HG03439 (cell line): ENCODE data around the gene CTTNBP2.

Experiments
- ATAC-seq: cut with Tn5 transposase; IDR thresholded peaks from one replicate; pipeline ENCODE4 v1.9.1; 2021; ENCODE audit warnings: mild to moderate bottlenecking, moderate library complexity; ENCODE audit not compliant: unreplicated experiment

The CTTNBP2 gene, protein sequence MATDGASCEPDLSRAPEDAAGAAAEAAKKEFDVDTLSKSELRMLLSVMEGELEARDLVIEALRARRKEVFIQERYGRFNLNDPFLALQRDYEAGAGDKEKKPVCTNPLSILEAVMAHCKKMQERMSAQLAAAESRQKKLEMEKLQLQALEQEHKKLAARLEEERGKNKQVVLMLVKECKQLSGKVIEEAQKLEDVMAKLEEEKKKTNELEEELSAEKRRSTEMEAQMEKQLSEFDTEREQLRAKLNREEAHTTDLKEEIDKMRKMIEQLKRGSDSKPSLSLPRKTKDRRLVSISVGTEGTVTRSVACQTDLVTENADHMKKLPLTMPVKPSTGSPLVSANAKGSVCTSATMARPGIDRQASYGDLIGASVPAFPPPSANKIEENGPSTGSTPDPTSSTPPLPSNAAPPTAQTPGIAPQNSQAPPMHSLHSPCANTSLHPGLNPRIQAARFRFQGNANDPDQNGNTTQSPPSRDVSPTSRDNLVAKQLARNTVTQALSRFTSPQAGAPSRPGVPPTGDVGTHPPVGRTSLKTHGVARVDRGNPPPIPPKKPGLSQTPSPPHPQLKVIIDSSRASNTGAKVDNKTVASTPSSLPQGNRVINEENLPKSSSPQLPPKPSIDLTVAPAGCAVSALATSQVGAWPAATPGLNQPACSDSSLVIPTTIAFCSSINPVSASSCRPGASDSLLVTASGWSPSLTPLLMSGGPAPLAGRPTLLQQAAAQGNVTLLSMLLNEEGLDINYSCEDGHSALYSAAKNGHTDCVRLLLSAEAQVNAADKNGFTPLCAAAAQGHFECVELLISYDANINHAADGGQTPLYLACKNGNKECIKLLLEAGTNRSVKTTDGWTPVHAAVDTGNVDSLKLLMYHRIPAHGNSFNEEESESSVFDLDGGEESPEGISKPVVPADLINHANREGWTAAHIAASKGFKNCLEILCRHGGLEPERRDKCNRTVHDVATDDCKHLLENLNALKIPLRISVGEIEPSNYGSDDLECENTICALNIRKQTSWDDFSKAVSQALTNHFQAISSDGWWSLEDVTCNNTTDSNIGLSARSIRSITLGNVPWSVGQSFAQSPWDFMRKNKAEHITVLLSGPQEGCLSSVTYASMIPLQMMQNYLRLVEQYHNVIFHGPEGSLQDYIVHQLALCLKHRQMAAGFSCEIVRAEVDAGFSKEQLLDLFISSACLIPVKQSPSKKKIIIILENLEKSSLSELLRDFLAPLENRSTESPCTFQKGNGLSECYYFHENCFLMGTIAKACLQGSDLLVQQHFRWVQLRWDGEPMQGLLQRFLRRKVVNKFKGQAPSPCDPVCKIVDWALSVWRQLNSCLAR (N-terminal part only)

GRCh38 chr7:117873310-117874190 is at the start of gene CTTNBP2:
Gene CTTNBP2 (minus strand): TSS chr7:117873441. CDS start chr7:117873415, 26 bp downstream.
- no peak for ATAC-seq

DNA sequence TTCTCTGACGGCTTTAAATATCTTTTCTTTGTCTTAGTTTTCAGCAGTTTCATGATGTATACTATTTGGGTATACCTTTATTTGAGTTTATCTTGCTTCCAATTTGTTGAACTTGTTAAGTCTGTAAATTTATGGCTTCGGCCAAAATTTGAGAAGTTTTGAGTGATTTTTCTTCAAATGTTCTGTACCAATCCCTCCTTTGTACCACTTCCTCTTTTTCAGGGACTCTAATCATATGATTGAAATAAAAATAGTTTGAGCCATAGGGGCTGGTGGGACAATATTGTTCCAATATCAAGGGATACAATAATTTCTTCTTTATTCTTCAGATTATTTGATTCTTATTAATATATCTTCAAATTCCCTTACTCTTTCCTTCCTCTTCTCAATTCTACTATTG is 43.1 kb upstream of the CTTNBP2 start:
- no peak for ATAC-seq

DNA sequence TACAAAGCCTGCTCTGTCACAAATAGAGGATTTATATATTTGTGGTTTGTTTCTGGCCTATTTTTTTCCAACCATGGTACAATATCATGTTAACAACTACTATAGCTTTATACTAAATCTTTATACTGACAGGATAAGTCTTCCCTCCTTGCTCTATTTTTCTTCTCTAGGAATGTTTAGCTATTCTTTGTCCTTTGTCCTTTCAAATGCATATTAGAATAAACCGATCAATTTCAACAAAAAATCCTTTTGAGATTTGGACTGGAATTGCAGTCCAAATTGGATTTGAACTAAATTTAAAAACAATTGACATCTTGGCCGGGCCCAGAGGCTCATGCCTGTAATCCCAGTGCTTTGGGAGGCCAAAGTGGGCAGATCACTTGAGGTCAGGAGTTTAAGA is 39.2 kb upstream of the CTTNBP2 start:
- no peak for ATAC-seq

DNA sequence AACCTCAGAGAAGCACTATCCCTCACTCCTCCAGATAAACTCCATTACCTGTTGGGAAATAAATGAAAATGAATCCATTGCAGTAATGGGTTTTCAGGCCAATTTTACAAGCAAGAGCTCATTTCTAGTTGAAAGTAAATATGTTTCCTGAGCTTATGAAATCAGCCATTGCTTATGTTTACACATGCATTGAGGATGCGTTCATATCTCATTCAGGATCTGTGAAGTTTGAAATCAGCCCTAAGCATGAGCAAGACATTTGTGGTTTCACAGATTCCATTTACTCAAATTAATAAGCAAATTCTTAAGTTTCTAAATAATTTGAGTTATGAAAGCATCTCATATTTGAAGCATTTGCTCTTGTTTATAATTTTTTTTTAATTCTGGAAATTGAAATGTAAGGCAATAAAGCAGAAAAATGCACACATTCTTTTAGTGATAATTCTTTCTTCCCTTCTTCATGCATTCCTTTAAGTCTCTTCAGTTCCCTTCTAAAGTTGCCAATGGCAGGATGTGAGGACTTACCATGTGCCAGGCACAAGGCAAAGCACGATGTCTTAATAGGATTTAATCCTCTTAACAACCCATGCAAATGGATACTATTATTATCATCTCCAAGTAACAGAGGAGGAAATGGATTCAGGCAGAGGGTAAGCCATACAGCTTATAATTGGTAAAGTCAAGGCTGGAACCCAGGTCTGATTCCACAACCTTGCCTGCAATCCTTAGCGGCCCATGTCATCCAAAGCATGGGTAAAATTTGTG is 35.0 kb upstream of the CTTNBP2 start:
- ATAC-seq = no peak

GRCh38 chr7:117907049-117907640 is 33.9 kb upstream of the CTTNBP2 start:
- ATAC-seq = no peak

DNA sequence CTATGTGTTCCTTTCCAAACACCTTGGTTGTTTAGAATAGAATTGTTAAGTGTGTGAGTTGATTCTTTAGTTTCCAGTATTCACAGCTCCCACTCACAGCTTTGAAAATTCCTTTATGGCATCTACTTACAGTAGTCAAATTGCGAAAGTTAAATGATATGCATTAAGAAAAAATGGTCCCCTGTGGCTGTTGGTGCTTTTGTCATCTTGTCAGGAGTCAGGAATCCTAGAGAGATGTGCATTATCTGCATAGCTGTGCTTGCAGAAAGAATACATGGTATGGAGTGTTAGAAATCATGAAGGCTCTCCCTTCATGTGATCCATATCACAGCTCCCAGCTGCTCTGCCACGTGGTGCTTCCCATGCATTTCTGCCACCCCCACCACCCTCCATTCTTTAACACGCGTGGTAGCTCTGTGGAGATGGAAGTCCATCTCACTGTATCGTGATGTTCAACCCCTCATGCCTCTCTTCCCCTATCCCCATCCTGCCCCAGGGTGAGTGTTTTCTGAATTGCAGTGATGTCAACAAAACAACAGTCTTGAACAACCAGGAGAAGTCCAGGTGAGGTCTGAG is 29.2 kb upstream of the CTTNBP2 start:
- no peak for ATAC-seq

DNA sequence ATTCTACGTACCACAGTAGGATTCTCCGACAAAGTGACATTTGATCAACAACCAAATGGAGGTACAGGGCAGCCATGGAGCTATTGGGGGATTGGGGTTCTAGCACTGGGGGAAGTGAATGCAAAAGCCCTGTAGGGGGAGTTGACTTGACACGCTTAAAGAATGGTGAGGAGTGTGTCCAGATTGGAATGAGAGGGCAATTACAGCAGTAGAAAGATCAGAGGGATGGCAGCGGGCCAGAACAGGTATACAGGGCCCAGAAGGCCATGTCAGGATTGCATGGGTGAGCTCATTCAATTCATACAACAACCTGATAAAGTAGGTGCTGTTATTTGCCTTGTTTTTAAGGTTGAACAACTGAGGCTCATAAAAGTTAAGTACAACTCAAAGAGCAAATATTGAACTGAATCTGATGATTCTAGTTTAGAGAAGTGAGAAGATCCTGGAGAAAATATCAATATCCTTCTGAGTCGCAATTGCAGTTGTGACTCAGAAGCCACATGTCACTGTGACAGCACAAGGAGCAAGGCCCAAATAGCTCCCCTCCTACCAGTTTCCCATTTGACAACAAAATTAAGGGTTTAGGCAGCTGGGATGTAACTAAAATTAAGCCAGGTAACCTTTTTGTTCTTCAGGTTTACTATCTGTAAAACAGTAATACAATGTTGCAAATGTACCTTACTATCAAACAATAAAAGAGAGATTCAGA is 28.0 kb upstream of the CTTNBP2 start:
- ATAC-seq = no peak

GRCh38 chr7:117896339-117896738 is 23.1 kb upstream of the CTTNBP2 start:
- no peak for ATAC-seq

GRCh38 chr7:117895276-117895675 is 22.0 kb upstream of the CTTNBP2 start:
- ATAC-seq = no peak

DNA sequence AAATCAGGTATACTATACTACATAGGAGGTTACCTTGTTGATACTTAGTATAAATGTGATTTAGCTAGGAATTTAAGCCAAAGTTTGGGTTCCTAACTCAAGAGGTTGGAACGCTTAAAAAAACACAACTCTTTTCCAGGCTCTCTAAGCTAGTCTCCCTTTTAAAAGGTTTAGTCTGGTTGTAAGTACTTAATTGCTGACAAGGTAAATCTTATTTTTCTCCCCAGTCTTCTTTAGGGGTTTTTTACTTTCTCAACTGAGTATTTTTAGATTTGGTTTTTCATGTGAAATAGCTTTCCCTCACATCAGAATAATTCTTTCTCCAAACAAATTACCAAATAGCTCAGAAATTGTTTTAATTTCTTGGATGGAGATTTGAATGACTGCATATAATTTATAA is 20.8 kb upstream of the CTTNBP2 start:
- no peak for ATAC-seq

DNA sequence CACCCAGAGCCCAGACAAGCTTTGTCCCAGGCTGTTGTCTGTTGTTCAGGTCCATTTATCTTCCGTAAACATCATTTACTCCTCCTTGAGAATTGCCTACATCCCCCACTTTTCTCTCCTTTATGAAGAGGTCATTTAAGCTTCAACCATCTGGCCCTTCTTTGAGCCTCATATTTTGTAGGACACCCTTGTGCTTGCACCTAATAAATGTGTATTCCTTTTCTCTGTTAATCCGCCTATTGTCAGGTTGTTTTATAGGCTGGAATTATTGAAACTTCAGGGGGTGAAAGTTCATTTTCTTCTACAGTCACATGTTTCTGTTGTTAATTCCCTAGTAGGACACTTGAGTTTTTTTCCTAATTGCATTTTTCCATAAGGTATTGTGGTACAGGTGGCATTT is 19.6 kb upstream of the CTTNBP2 start:
- ATAC-seq = no peak

DNA sequence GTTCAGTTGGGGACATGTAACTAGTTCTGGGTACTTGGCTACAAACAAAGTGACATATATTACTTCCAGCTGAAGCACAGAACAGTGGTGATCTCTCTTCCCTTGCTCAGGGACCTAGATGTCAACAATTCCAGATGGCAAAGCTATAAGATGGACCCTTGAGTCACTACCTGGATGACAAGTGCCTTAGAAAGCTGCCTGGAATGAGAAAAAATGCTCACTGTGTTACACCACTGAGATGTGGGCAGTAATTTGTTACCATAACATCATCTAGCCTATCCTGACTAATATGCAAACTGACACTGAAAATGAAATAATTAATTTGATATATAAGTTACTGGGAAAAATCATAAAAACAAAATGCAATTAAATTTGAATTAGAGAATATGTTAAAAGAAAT is 16.4 kb upstream of the CTTNBP2 start:
- no peak for ATAC-seq

DNA sequence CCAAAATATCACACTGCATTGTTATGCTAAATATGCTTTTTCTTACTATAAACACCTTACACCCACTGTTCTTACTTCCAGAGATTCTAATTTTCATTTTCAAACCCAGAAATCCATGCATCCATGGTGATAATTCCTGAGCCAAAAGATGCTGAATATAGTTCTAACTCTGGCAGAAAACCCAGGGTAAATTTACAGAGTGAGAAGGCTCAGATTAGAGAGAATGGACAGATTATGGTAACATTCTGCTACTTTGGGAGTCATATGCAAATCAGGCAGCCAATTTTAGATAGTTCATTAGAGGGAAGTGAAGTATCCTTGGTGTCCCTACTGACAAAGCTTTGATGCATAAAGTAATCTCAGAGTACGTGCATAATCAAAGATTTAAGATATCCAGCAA is 15.4 kb upstream of the CTTNBP2 start:
- ATAC-seq = no peak

DNA sequence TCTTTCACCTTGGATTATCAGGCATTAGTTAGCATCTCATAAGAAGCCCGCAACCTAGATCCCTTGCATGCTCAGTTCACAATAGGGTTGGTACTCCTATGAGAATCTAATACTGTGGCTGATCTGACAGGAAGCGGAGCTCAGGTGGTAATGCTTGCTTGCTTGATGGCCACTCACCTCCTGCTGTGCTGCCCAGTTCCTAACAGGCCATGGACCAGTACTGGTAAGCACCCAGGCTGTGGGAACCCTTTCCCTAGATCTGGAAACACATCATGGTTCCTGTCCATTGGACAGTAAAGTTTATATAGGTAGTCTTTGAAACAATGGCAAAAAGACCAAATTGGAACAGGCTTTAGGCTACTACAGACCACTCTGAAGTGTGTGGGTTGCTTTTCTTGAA is 9.4 kb upstream of the CTTNBP2 start:
- ATAC-seq = no peak

- ATAC-seq = no peak
These were observed 3.5 kb upstream of the CTTNBP2 start for GRCh38 chr7:117876761-117877160.

GRCh38 chr7:117875566-117875965 is 2.3 kb upstream of the CTTNBP2 start:
- ATAC-seq = no peak

GRCh38 chr7:117874191-117874700 is 1.0 kb upstream of the CTTNBP2 start:
- no peak for ATAC-seq
